UCSD-AML1 (cell line): ENCODE measurements around the gene BCL2L1.

Experiments
- DNase-seq: peaks from one replicate; lab custom pipeline; 2025; ENCODE audit not compliant: unreplicated experiment; lab: John Stamatoyannopoulos, UW

The BCL2L1 gene

DNA sequence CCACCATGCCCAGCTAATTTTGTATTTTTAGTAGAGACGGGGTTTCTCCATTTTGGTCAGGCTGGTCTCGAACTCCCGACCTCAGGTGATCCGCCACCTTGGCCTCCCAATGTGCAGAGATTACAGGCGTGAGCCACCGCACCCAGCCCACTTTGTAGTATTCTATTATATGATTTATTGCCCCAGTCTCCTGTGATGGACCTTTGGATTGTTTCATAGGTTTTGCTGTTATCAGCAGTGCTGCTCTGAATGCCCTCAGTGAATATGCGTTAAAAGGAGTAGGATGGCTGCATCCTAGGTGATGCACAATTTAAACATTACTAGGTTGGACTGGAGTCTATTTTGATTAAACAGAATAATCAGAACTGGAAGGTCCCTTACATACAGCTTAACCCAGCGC, 107.3 kb downstream of the BCL2L1 start:
- no peak for DNase-seq
